IPS DF 6.9 (cell line): Measurements from ENCODE around the gene HECA.
A peak's percentile ranks its signal among the peaks of the same experiment; 100 is the strongest.
"Not testable (repeated sequence)": the region's sequence is repeated elsewhere in the genome, so short reads cannot be mapped to it uniquely, and the experiment has no call there.

Source experiments
- DNase-seq: peaks from one replicate; pipeline ENCODE4 v3.0.0-alpha.2; 2013; ENCODE audit warnings: low read depth, low spot score
- H3K27ac ChIP-seq: one replicate; pipeline ENCODE4 v1.5.1; 2013; ENCODE audit warnings: low read length, control low read depth
- H3K27me3 ChIP-seq: 2 replicates; pipeline ENCODE4 v1.6.1; 2013; ENCODE audit warnings: mild to moderate bottlenecking, low read length; ENCODE audit not compliant: control insufficient read depth, insufficient read depth
- H3K36me3 ChIP-seq: 2 replicates; pipeline ENCODE4 v1.6.1; 2013; ENCODE audit warnings: low read length; ENCODE audit not compliant: control insufficient read depth, insufficient read depth
- H3K4me1 ChIP-seq: 2 replicates; pipeline ENCODE4 v1.6.1; 2013; ENCODE audit warnings: low read length; ENCODE audit not compliant: control insufficient read depth, insufficient read depth
- H3K4me3 ChIP-seq: 2 replicates; pipeline ENCODE4 v1.5.1; 2013; ENCODE audit warnings: mild to moderate bottlenecking, low read length
- H3K9me3 ChIP-seq: 2 replicates; pipeline ENCODE4 v1.6.1; 2013; ENCODE audit warnings: low read length, inconsistent platforms; ENCODE audit not compliant: control insufficient read depth, insufficient read depth
- WGBS: extraction: QIAGEN DNeasy Blood & Tissue Kit; methylation state at CpG from one replicate; pipeline ENCODE4 v1.1.7; 2013; ENCODE audit warnings: mixed read lengths, missing lambda C conversion rate; ENCODE audit not compliant: insufficient read length, insufficient coverage; 5-methylcytosine and 5-hydroxymethylcytosine counted together

The HECA gene

GRCh38 chr6:139117734-139118133, 17.1 kb upstream of the HECA start:
- H3K4me1 ChIP-seq, result no peaks in the 10 kb centered on the region
- no peaks in the 10 kb centered on the region for H3K36me3 ChIP-seq
- H3K27me3 ChIP-seq, result no peaks in the 10 kb centered on the region
- no peak overlapping the region for H3K27ac ChIP-seq
- H3K4me3 ChIP-seq, result no peak overlapping the region
- H3K9me3 ChIP-seq, result no peaks in the 10 kb centered on the region; the same call in 1 of the 2 replicates
- no CpG with 5 or more reads among the region's 1 CpG for WGBS
- no peak for DNase-seq

GRCh38 chr6:139119552-139119951, 15.3 kb upstream of the HECA start:
- Histone ChIP-seq H3K36me3 (no peaks in the 10 kb centered on the region), H3K9me3 (no peaks in the 10 kb centered on the region; the same call in 1 of the 2 replicates), H3K4me1 (no peaks in the 10 kb centered on the region), H3K27ac (no peak overlapping the region), H3K27me3 (no peaks in the 10 kb centered on the region), H3K4me3 (no peak overlapping the region)
- no CpG with 5 or more reads among the region's 3 CpGs for WGBS
- DNase-seq, result no peak

DNA sequence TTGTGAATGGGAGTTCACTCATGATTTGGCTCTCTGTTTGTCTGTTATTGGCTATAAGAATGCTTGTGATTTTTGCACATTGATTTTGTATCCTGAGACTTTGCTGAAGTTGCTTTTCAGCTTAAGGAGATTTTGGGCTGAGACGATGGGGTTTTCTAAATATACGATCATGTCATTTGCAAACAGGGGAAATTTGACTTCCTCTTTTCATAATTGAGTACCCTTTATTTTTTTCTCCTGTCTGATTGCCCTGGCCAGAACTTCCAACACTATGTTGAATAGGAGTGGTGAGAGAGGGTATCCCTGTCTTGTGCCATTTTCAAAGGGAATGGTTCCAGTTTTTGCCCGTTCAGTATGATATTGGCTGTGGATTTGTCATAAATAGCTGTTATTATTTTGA, 12.1 kb upstream of the HECA start:
- H3K36me3 ChIP-seq, DNase-seq, H3K4me1 ChIP-seq, H3K9me3 ChIP-seq, H3K4me3 ChIP-seq, H3K27ac ChIP-seq, H3K27me3 ChIP-seq: not testable (repeated sequence)
- WGBS, result no CpG with 5 or more reads among the region's 3 CpGs

GRCh38 chr6:139124887-139125672, 9.8 kb upstream of the HECA start:
- no peak overlapping the region for H3K4me3 ChIP-seq
- no peaks in the 10 kb centered on the region for H3K27me3 ChIP-seq
- H3K9me3 ChIP-seq, result no peaks in the 10 kb centered on the region
- no peaks in the 10 kb centered on the region for H3K4me1 ChIP-seq
- H3K27ac ChIP-seq, result no peak overlapping the region
- H3K36me3 ChIP-seq, result no peaks in the 10 kb centered on the region
- WGBS, result no CpG with 5 or more reads among the region's 8 CpGs
- peak; percentile 33 for DNase-seq

DNA sequence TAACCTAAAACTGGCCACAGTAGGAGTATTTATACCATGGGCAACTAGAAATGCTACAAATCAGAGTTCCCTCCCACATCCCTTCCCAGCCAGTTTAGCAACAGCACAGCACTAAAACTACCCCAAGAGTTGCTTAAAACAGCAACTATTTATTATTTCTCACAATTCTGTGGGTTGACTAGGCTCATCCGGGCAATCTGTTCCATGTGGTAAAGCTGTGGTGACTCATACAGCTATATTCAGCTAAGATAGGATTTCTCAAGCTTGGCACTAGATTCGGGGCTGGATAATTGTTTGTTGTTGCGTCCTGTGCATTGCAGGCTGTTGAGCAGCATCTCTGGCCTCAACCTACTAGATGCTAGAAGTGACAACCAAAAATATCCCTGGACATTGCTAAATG, 8.6 kb upstream of the HECA start:
- Histone ChIP-seq H3K27me3 (no peaks in the 10 kb centered on the region), H3K4me1 (no peaks in the 10 kb centered on the region), H3K4me3 (no peak overlapping the region), H3K36me3 (no peaks in the 10 kb centered on the region), H3K9me3 (no peaks in the 10 kb centered on the region), H3K27ac (no peak overlapping the region)
- DNase-seq, result no peak
- no CpG with 5 or more reads among the region's 3 CpGs for WGBS

- Histone ChIP-seq H3K4me3 (no peak overlapping the region), H3K9me3 (no peaks in the 10 kb centered on the region), H3K27ac (no peak overlapping the region), H3K36me3 (no peaks in the 10 kb centered on the region), H3K4me1 (no peaks in the 10 kb centered on the region), H3K27me3 (no peaks in the 10 kb centered on the region)
- DNase-seq, result no peak
- no CpG with 5 or more reads among the region's 4 CpGs for WGBS
Measured at GRCh38 chr6:139126931-139127330, 7.9 kb upstream of the HECA start.

DNA sequence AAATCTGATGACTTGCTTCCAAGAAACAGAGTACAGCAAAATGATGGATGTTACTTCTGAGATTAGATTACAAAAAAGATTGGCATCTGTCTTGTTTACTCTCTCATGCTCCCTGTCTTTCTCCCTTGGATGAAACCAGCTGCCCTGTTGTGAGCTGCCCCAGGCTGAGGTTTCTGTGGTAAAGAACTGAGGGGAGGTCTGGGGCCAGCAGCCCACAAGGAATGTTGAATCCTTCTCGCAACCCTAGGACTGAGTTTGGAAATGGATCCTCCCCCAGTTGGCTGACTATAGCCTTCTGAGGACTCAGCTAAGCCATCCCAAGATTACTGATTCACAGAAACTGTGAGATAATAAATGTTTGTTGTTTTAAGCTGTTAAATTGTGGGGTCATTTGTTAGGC, 5.6 kb upstream of the HECA start:
- no peak overlapping the region for H3K4me3 ChIP-seq
- no peaks in the 10 kb centered on the region for H3K9me3 ChIP-seq
- no peaks in the 10 kb centered on the region for H3K4me1 ChIP-seq
- no peaks in the 10 kb centered on the region for H3K27me3 ChIP-seq
- WGBS, result no CpG with 5 or more reads among the region's 1 CpG
- no peaks in the 10 kb centered on the region for H3K36me3 ChIP-seq
- DNase-seq, result no peak
- no peak overlapping the region for H3K27ac ChIP-seq

DNA sequence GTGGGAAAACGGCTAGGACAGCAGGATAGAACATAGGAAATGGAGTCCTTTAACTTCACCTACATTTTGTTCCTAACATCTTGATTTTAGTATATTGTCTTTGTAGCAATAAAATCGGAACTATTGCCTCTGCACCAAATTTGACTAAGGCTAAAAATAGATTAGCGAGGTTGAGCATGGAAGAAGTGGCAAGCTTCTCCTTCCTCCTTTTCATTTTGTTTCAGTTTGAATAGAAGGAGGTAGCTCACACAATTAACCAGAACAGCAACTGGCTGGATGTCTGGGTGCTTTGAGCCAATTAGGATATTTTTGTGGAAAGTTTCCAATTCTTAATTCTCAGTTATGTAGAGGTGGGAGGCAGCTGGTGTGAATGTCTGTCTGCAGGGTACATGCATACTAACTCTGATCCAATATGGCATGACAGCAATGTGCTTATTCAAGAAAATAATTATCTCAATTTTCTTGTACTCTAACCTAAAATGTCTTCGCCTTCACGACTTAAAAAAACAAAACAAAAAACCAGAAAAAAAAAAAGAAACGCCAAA, 3.1 kb upstream of the HECA start:
- Histone ChIP-seq H3K27me3 (no peaks in the 10 kb centered on the region), H3K4me1 (no peaks in the 10 kb centered on the region), H3K27ac (no peak overlapping the region), H3K36me3 (no peaks in the 10 kb centered on the region), H3K9me3 (no peaks in the 10 kb centered on the region), H3K4me3 (no peak overlapping the region)
- DNase-seq, result no peak
- WGBS, result 100% methylated on average over 2 of the region's 6 CpGs

- Histone ChIP-seq H3K27ac (no peak overlapping the region), H3K9me3 (no peaks in the 10 kb centered on the region)
- WGBS, result no CpG with 5 or more reads among the region's 11 CpGs
Measured at GRCh38 chr6:139133262-139134063, 1.4 kb upstream of the HECA start.

DNA sequence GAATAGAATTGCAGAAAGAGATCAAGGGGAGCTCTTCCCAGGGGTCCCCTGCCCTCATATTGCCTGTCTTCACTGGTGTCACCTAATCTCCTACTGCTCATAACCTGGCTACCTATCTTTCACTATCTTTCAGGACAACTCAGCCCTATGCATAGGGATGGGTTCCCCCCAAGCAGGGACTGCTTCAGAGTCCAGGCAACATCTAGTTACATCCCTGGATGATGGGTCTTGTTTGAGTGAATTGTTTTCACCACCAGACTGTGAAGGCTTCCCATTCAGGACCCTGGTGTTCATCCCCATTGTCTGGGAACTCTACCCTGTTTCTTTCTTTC, 850 bp upstream of the HECA start:
- DNase-seq, result no peak
- no peaks in the 10 kb centered on the region for H3K4me1 ChIP-seq
- no peaks in the 10 kb centered on the region for H3K36me3 ChIP-seq
- H3K9me3 ChIP-seq, result no peaks in the 10 kb centered on the region
- H3K27ac ChIP-seq, result no peak overlapping the region
- H3K27me3 ChIP-seq, result no peaks in the 10 kb centered on the region
- H3K4me3 ChIP-seq, result no peak overlapping the region

More at GRCh38 chr6:139133262-139134063, 1.4 kb upstream of the HECA start:
- H3K4me3 ChIP-seq, result no peak overlapping the region
- no peaks in the 10 kb centered on the region for H3K36me3 ChIP-seq
- H3K27me3 ChIP-seq, result no peaks in the 10 kb centered on the region
- no peaks in the 10 kb centered on the region for H3K4me1 ChIP-seq
- DNase-seq, result no peak
